Muscle layer of colon (tissue), 2 donors: Measurements from ENCODE around the gene PNPLA1.

Experiments used
- H3K27ac ChIP-seq: one replicate; pipeline ENCODE4 v1.7.0; 2013; ENCODE audit warnings: low read depth, mild to moderate bottlenecking, low read length, moderate library complexity
- H3K27me3 ChIP-seq, 2 donors: one replicate each; pipeline ENCODE4 v1.7.0; 2013; ENCODE audit warnings: low read length in 2 of 2, mild to moderate bottlenecking in 2 of 2; ENCODE audit not compliant: insufficient read depth in 2 of 2, control insufficient read depth in 1 of 2
- H3K36me3 ChIP-seq: one replicate; pipeline ENCODE4 v1.7.0; 2013; ENCODE audit warnings: mild to moderate bottlenecking, low read length; ENCODE audit not compliant: insufficient read depth
- H3K4me1 ChIP-seq: one replicate; pipeline ENCODE4 v1.7.0; 2013; ENCODE audit warnings: mild to moderate bottlenecking, low read length; ENCODE audit not compliant: insufficient read depth
- H3K4me3 ChIP-seq, 2 donors: one replicate each; pipeline ENCODE4 v1.7.0; 2013; ENCODE audit warnings: low read length in 2 of 2, low read depth in 1 of 2, mild to moderate bottlenecking in 1 of 2, moderate library complexity in 1 of 2
- H3K9ac ChIP-seq: one replicate; pipeline ENCODE4 v1.7.0; 2013; ENCODE audit warnings: low read length
- H3K9me3 ChIP-seq: one replicate; pipeline ENCODE4 v1.7.0; 2013; ENCODE audit warnings: mild to moderate bottlenecking, low read length
- donor health status: abdominal sarcoma.
- donor health status: Adenocarcinoma of cecum.

Gene PNPLA1

GRCh38 chr6:36320475-36320874, 50.6 kb downstream of the PNPLA1 start:
- Histone ChIP-seq H3K27ac (no peak overlapping the region), H3K4me3 (no peak overlapping the region), H3K9ac (no peak overlapping the region), H3K27me3 (no peaks in the 10 kb centered on the region), H3K36me3 (no peaks in the 10 kb centered on the region), H3K4me1 (no peaks in the 10 kb centered on the region), H3K9me3 (no peaks in the 10 kb centered on the region)

GRCh38 chr6:36322591-36322990, 52.7 kb downstream of the PNPLA1 start:
- no peaks in the 10 kb centered on the region for H3K27me3 ChIP-seq
- no peak overlapping the region for H3K9ac ChIP-seq
- no peaks in the 10 kb centered on the region for H3K4me1 ChIP-seq
- H3K36me3 ChIP-seq, result no peaks in the 10 kb centered on the region
- no peaks in the 10 kb centered on the region for H3K9me3 ChIP-seq
- no peak overlapping the region for H3K4me3 ChIP-seq
- H3K27ac ChIP-seq, result no peak overlapping the region

- Histone ChIP-seq H3K27ac (no peak overlapping the region), H3K9ac (no peak overlapping the region), H3K4me1 (no peaks in the 10 kb centered on the region), H3K36me3 (no peaks in the 10 kb centered on the region), H3K27me3 (no peaks in the 10 kb centered on the region), H3K4me3 (no peak overlapping the region), H3K9me3 (no peaks in the 10 kb centered on the region)
Measured at GRCh38 chr6:36323062-36323461, 53.2 kb downstream of the PNPLA1 start.

- Histone ChIP-seq H3K9ac (no peak overlapping the region), H3K4me3 (no peak overlapping the region), H3K36me3 (no peaks in the 10 kb centered on the region), H3K4me1 (no peaks in the 10 kb centered on the region), H3K27ac (no peak overlapping the region), H3K27me3 (no peaks in the 10 kb centered on the region), H3K9me3 (no peaks in the 10 kb centered on the region)
Measured at GRCh38 chr6:36324191-36324590, 54.3 kb downstream of the PNPLA1 start.

- no peaks in the 10 kb centered on the region for H3K36me3 ChIP-seq
- no peak overlapping the region for H3K9ac ChIP-seq
- H3K4me1 ChIP-seq, result no peaks in the 10 kb centered on the region
- no peak overlapping the region for H3K4me3 ChIP-seq
- no peak overlapping the region for H3K27ac ChIP-seq
- H3K27me3 ChIP-seq, result no peaks in the 10 kb centered on the region
- H3K9me3 ChIP-seq, result no peaks in the 10 kb centered on the region
Measured at GRCh38 chr6:36324715-36325114, 54.9 kb downstream of the PNPLA1 start.

GRCh38 chr6:36326356-36326995, 56.6 kb downstream of the PNPLA1 start:
- H3K4me3 ChIP-seq, result no peak overlapping the region
- no peak overlapping the region for H3K27ac ChIP-seq
- H3K9me3 ChIP-seq, result no peaks in the 10 kb centered on the region
- no peaks in the 10 kb centered on the region for H3K36me3 ChIP-seq
- H3K9ac ChIP-seq, result no peak overlapping the region
- H3K4me1 ChIP-seq, result no peaks in the 10 kb centered on the region
- H3K27me3 ChIP-seq, result no peaks in the 10 kb centered on the region

GRCh38 chr6:36327226-36327918, 57.5 kb downstream of the PNPLA1 start:
- no peaks in the 10 kb centered on the region for H3K36me3 ChIP-seq
- H3K27ac ChIP-seq, result no peak overlapping the region
- no peaks in the 10 kb centered on the region for H3K4me1 ChIP-seq
- H3K9ac ChIP-seq, result no peak overlapping the region
- no peaks in the 10 kb centered on the region for H3K27me3 ChIP-seq
- H3K9me3 ChIP-seq, result no peaks in the 10 kb centered on the region
- no peak overlapping the region for H3K4me3 ChIP-seq

- no peak overlapping the region for H3K4me3 ChIP-seq
- no peaks in the 10 kb centered on the region for H3K4me1 ChIP-seq
- no peak overlapping the region for H3K9ac ChIP-seq
- no peaks in the 10 kb centered on the region for H3K9me3 ChIP-seq
- H3K27ac ChIP-seq, result no peak overlapping the region
- H3K36me3 ChIP-seq, result no peaks in the 10 kb centered on the region
- H3K27me3 ChIP-seq, result no peaks in the 10 kb centered on the region
Measured at GRCh38 chr6:36327919-36328236, 58.0 kb downstream of the PNPLA1 start.

- H3K36me3 ChIP-seq, result no peaks in the 10 kb centered on the region
- H3K27ac ChIP-seq, result no peak overlapping the region
- H3K9ac ChIP-seq, result no peak overlapping the region
- H3K4me1 ChIP-seq, result no peaks in the 10 kb centered on the region
- no peak overlapping the region for H3K4me3 ChIP-seq
- H3K9me3 ChIP-seq, result no peaks in the 10 kb centered on the region
- H3K27me3 ChIP-seq, result no peaks in the 10 kb centered on the region
Measured at GRCh38 chr6:36328600-36328999, 58.7 kb downstream of the PNPLA1 start.

- Histone ChIP-seq H3K27me3 (no peaks in the 10 kb centered on the region), H3K27ac (no peak overlapping the region), H3K9ac (no peak overlapping the region)
Measured at GRCh38 chr6:36329798-36330291, 60.0 kb downstream of the PNPLA1 start.

GRCh38 chr6:36330366-36330765, 60.5 kb downstream of the PNPLA1 start:
- H3K4me3 ChIP-seq, result no peak overlapping the region
- H3K36me3 ChIP-seq, result no peaks in the 10 kb centered on the region
- H3K4me1 ChIP-seq, result no peaks in the 10 kb centered on the region
- H3K9ac ChIP-seq, result no peak overlapping the region
- no peak overlapping the region for H3K27ac ChIP-seq
- no peaks in the 10 kb centered on the region for H3K27me3 ChIP-seq
- H3K9me3 ChIP-seq, result no peaks in the 10 kb centered on the region

More at GRCh38 chr6:36329798-36330291, 60.0 kb downstream of the PNPLA1 start:
- Histone ChIP-seq H3K4me1 (no peaks in the 10 kb centered on the region), H3K36me3 (no peaks in the 10 kb centered on the region), H3K9me3 (no peaks in the 10 kb centered on the region), H3K4me3 (no peak overlapping the region)

- no peaks in the 10 kb centered on the region for H3K36me3 ChIP-seq
- no peaks in the 10 kb centered on the region for H3K4me1 ChIP-seq
- H3K4me3 ChIP-seq, result no peak overlapping the region
- H3K27me3 ChIP-seq, result no peaks in the 10 kb centered on the region
- H3K9ac ChIP-seq, result no peak overlapping the region
- no peaks in the 10 kb centered on the region for H3K9me3 ChIP-seq
- H3K27ac ChIP-seq, result no peak overlapping the region
Measured at GRCh38 chr6:36331381-36331780, 61.5 kb downstream of the PNPLA1 start.
